Femur (tissue), 1 donor: ENCODE data around the gene SYNE4.
A peak's percentile ranks its signal among the peaks of the same experiment; 100 is the strongest.
"Not testable (repeated sequence)": the region's sequence is repeated elsewhere in the genome, so short reads cannot be mapped to it uniquely, and the experiment has no call there.

Experiments
- DNase-seq: peaks from one replicate; pipeline ENCODE4 v3.0.0-alpha.2; 2017

Gene SYNE4, protein sequence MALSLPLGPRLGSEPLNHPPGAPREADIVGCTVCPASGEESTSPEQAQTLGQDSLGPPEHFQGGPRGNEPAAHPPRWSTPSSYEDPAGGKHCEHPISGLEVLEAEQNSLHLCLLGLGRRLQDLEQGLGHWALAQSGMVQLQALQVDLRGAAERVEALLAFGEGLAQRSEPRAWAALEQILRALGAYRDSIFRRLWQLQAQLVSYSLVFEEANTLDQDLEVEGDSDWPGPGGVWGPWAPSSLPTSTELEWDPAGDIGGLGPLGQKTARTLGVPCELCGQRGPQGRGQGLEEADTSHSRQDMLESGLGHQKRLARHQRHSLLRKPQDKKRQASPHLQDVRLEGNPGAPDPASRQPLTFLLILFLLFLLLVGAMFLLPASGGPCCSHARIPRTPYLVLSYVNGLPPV

GRCh38 chr19:36008336-36008978 lies at the start of gene SYNE4:
TSS of gene SYNE4 (minus strand) at chr19:36008813. CDS start at chr19:36008681, 132 bp downstream.
- DNase-seq, result no peak

DNA sequence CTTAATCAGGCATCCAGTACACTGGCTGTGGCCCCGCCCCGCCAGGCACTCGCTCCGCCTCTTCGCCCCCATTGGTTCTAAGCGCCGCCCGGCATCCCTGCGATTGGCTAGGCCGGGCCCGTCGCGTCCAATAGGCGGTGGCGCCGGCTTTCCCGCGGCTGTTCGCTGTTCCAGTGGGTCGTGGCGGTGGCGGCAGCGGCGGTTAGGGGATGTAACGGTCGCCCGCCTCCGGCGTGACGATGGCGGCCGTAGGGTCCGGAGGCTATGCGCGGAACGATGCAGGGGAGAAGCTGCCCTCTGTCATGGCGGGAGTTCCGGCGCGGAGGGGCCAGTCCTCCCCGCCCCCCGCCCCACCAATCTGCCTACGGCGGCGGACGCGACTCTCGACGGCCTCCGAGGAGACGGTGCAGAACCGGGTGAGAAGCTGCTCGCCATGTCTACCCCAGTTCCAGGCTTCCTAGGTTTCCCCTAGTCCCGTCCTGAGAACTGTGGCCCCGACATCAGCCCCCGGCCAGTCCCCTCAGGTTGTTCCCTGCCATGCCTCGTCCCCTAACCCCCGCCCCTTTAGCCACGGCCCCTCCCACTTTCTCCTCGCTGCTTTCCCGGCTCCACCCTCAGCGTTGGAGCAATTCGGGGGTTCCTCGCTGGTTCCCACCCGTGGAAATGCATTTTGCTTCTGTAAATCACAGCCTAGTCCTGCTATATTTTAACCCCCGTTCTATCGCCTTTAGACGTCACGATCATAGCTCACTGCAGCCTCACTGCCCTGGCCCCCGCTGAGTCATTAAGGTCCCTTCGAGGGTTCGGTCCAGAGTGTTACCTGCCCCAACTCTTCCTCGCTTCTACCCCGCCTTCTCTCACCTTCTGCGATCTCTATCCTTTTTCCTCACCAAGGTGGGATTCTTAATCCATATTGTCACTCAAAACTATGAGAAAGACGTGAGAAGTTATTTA lies 46.4 kb upstream of the SYNE4 start, which contains the start of gene WDR62:
WDR62 (plus strand) TSS at position 165 of the 954 bp plus-strand sequence; CDS start at position 240, 75 bp downstream.
- DNase-seq, result peak; percentile 96

GRCh38 chr19:36054119-36054732 lies 45.6 kb upstream of the SYNE4 start, which contains the start of gene THAP8:
TSS of gene THAP8 (minus strand) at chr19:36054285. CDS start at chr19:36054217, 68 bp downstream.
- DNase-seq, result peak; percentile 100

DNA sequence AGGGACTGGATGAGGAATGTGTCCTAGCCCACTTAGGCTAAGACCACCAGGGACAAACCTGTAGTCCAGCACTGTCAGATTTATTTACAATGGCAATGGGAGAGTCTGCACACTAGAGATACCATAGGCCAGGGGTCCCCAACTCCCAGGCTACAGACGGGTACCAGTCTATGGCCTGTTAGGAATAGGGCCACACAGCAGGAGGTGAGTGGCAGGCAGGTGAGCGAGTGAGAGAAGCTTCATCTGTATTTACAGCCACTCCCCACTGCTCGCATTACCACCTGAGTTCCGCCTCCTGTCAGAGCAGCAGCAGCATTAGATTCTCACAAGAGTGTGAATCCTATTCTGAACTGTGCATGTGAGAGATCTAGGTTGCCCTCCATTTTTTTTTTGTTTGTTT lies 43.0 kb upstream of the SYNE4 start:
- no peak for DNase-seq

DNA sequence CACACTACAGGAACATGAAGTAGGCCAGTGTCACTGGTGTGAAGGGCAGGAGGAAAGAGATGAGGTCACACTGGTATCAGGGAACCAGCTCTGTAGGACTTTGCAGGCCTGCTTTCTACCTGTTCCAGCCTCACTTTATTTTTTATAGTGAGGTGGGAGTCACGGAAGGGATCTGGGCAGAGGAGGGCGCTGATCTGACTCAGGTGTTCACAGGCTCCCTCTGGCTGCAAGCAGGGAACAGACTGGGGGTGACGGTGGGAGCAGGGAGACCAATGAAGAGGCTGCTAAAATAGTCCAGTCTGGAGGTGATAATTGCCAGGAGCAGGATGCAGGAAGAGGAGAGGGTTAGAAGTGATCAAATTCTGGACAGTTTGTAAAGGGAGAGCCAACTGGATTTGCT lies 42.6 kb upstream of the SYNE4 start:
- DNase-seq, result no peak

DNA sequence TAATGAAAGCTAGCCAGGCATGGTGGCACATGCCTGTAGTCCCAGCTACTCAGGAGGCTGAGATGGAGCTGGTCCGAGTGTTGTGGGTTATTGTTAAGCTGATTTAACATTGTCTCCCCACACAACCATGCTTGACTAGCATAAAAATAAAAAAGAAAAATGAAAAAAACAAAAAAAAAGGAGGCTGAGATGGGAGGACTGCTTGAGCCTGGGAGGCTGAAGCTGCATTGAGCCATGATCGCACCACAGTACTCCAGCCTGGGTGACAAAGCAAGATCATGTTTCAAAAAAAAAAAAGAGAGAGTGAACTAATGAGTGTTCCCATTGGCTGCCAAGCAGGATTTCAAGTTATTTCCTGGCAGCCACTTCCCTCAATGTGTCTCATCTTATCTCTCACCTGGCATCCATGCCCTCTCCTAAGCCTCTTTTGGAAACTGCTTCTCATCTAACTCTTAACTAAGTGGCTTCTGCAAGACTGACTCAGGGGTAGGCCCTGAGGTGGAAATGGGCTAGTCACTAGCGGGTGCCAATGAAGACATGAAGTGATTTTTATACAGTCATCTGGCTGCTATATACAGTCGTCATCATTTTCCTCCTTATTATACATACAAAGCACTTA lies 40.6 kb upstream of the SYNE4 start:
- no peak for DNase-seq

GRCh38 chr19:36047835-36048234 lies 39.2 kb upstream of the SYNE4 start:
- no peak for DNase-seq

DNA sequence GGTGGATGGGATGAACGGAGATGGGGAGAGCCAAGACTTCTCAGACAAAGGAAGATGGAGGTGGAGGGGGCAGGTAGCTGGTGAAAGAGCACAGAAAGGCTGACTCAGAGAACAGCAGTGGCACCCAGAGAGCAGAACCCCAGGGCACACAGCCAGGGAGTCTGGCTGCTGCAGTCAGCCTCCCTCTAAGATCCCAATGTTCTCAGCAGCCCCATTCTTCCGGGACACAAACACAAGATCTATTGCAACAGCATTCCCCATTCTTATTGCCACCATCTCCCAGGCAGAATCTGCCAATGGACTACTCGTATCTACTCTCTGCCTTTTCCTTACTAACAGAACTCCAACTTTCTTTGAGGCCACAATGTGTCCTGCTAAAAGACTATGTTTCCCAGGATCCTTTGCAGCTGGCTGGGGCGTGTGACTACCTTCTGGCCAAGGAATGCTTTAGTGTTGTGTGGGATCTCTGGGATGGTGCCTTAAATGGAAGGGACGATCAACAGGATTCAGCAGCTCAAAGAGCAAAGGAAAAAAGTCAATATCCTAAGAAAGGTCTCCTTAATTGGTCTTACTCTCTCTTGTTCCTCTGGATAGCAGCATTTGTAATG lies 37.9 kb upstream of the SYNE4 start:
- DNase-seq, result no peak

- no peak for DNase-seq
Measured at GRCh38 chr19:36043952-36044351, 35.3 kb upstream of the SYNE4 start.

DNA sequence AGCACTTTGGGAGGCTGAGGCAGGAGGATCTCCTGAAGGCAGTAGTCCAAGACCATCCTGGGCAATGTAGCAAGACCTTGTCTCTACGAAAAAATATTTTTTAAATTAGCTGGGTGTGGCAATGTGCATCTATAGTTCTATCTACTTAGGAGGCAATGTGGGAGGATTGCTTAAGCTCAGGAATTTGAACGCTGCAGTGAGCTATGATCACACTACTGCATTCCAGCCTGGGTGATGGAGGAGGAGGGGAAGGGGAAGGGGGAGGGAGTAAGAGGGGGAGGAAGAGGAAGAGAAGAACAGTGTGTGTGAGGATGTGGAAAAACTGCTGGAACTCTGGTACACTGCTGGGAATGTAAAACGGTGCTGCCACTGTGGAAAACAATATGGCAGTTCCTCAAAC lies 33.2 kb upstream of the SYNE4 start:
- no peak for DNase-seq

DNA sequence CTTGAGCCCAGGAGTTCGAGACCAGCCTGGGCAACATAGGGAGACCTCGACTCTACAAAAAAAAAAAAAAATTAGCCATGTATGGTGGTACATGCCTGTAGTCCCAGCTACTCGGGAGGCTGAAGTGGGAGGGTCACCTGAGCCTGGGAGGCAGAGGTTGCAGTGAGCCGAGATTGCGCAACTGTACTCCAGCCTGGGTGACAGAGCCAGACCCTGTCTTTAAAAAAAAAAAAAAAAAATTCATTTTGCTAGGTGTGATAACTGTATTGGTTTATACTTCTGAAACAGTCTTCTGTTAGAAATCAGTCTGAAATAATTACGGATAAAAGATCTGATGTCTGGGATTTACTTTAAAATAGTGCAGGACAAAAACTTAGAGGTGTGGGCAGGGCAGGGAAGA lies 32.5 kb upstream of the SYNE4 start:
- not testable (repeated sequence) for DNase-seq

DNA sequence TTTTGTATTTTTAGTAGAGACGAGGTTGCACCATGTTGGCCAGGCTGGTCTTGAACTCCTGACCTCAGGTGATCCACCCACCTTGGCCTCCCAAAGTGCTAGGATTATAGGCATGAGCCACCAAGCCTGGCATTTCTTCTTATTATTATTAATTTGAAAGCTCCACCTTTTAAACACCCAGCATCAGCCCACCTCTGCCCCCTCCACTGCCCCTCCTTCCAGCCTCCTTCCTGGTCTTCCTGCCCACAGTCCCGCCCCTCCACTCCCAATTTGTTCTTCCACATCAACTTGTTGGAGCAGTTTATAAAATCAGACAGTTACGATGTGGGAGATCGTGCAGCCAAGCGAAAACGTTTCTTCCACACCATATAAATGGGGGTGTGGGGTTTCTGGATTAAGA lies 31.9 kb upstream of the SYNE4 start:
- DNase-seq, result no peak

DNA sequence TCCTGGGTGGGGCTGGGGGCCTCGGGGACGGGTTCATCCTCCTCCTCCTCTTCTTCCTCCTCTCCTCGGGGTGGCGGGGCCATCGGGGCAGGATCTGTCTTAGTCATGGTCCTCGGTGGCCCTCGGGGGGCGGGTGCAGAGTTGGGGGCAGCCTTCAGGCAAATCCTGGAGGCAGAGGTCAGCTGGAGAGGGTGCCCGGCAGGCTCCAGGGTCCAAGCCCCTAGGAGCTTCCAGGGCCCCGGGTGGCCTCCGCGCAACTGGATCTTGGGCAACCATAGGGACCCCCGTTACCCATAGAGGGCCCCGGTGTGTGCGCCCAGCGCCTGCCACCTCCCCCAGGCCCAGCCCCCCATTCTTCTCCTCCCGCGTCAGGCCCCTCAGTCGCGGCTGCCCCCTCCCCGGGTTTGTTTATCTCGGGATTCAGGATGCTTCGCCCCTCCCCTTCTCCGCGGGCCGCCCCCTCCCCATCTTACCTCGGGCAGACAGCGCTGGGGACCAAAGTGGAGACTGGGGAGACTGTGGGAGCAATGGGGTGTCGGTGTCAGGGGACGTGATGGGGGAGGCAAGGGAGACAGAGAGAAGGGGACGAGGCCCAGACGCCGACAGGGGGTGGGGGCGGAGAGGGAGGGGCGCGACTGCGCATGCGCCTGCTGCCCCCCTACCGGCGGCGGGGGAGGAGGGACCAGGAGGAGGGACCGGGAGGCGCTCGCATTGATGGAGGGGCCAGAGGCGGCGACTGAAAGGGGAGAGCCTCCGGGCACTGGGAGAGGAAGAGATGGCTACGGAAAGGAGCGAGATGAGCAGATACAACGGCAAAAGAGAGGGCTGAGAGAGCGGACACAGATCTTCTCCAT lies 23.9 kb upstream of the SYNE4 start, which contains the start of gene CLIP3:
CLIP3 (minus strand) TSS at position 623 of the 854 bp plus-strand sequence; CDS start at position 107, 516 bp downstream.
- DNase-seq, result peak; percentile 89

DNA sequence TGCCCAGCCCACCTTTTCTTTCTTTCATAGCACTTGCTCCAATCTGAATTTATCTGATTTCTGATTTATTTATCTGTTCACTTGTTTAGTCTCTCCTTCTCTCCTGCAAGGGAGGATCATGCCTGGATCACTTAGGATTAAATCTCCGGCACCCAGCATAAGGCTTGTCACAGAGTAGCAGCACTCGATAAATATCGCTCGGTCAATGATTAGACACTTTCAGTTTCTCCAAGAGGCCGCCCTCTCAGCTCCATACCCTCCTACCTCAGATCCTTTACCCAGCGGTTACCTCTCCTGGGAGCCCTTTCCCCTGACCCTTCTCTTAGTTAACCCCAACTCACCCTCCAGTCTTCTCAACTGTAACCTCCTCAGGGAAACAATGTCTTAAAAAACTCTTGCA lies 22.7 kb upstream of the SYNE4 start:
- DNase-seq, result no peak

DNA sequence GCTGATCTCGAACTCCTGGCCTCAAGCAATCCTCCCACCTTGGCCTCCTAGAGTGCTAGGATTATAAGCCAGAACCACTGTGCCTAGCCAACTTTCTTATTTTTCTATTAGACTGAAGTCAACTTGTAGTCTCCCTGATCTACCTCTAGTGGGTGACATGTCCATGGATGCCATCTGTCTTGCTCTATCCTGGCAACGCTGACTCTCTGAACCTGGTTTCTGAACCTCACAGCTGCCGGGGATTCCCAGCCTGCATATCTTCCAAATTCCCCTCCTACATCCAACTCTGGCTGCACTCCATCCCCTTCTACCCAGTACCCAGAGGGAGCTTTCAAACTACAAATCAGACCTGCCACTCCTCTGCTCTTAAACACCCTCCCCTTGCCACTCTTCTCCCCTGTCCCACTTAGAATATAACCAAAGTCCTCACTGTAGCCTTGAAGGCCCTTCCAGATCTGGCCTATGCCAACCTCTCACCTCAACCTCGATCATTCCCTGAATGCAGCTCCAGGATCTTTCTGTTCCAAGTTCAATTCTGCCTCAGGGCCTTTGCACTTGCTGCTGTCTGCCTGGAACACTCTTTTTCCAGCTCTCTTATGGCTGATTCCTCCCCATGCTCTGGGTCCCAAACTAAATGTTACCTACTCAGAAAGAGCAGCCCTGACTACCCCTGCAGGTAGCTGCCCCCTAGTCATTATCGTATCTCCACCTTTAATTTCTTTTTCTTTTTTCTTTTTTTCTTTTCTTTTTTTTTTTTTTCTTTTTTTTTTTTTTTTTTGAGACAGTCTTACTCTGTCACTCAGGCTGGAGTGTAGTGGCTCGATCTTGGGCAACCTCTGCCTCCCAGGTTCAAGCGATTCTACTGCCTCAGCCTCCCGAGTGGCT lies 21.9 kb upstream of the SYNE4 start:
- no peak for DNase-seq

DNA sequence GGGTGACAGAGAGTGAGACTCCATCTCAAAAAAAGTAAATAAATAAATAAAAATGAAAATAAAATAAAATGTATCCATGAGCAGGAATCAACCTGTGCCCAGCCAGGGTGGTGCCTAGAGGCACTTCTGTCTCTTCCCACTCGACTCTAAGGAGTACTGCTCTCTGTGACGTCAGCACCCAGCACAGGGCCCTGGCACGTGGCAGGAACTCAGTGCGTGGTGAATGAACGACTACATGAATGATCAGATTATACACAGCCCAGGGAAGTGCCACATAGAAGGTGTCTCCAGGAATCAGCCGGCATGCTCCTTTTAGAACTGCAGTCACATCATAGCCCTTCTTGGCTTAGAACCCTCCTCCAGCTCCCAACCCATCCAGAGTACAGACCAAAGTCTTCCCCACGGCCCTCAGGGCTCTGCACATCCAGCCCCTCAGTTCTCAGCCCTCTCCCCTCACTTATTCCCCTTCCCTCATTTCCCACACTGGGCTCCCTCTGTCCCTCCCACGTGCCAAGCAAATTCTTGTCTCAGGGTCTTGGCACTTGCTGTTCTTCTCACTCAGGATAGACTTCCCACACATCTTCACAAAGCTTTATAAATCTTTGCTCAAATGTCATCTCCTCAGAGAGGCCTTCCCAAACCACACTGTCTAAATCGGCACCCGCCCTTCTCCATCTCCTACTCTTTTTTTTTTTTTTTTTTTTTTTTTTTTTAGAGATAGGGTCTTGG lies 19.9 kb upstream of the SYNE4 start:
- no peak for DNase-seq

DNA sequence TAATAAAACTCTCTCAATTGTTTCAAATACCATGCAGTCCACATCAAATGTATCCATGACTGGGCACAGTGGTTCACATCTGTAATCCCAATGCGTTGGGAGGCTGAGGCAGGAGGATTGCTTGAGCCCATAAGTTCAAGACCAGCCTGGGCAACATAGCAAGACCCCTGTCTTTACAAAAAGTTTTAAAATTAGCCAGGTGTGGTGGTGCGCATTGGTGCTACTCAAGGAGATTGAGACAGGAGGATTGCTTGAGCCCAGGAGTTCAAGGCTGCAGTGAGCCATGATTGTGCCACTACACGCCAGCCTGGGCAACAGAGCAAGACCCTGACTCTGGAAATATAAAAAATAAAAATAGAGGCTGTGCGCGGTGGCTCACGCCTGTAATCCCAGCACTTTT lies 19.1 kb upstream of the SYNE4 start:
- DNase-seq, result no peak

GRCh38 chr19:36026091-36026876 lies 17.7 kb upstream of the SYNE4 start:
- DNase-seq, result no peak
